ENCODE results near the gene DNAH2. TPM values are rescaled to one million over a fixed set of nuclear protein-coding genes. Genes with fewer than 3 reads are reported as not detected.

Gene DNAH2
- total RNA-seq, 5 donors from 2014 or later (not counting 1 experiment from before 2014, with no cell fraction given) = not detected

- peaks cover 8 to 54% of the 10 kb centered on the region in 2 donors for H3K36me3 ChIP-seq (ENCODE audit: control insufficient read depth in 2 of 2, extremely low read depth in 1 of 2, insufficient read depth in 1 of 2, low read length in 1 of 2)
- ATAC-seq (replicated peaks in 1 of 4) = no peak
- CTCF ChIA-PET = interaction anchor here (0.8 to 1.8 kb wide), 2 partner anchors 15 kb away, joined by 5 to 8 read pairs; partner anchors contain the start of gene KDM6B (in 1 of the 2)
Measured at GRCh38 chr17:7849751-7850504, 132.4 kb downstream of the DNAH2 start.

GRCh38 chr17:7850701-7851437 lies 133.3 kb downstream of the DNAH2 start:
- H3K27me3 ChIP-seq (replicated peaks in 1 of 2; ENCODE audit: control insufficient read depth in 2 of 2, extremely low read depth in 1 of 2, insufficient read depth in 2 of 2, low read length in 1 of 2) = no peaks in the 10 kb centered on the region
- Mint-ChIP-seq H3K4me1 (peaks cover 25 to 26% (median 25%) of the 10 kb centered on the region in 3 donors), H3K9me3 (no peaks in the 10 kb centered on the region), H3K27ac (peak overlapping the region; percentile 52 to 79), H3K27me3 (no peaks in the 10 kb centered on the region), H3K36me3 (peaks cover 8% of the 10 kb centered on the region), H3K4me3 (peak overlapping the region; percentile 58 to 70 (median 68))
- peak overlapping the region; percentile 52 for H3K27ac ChIP-seq (ENCODE audit: low read length)
- DNase-seq (peak in 4 of 35 experiments; percentile 18 to 31 (median 20)), ATAC-seq (replicated peaks in 1 of 4) (peak in 1 of 4 experiments; percentile 15)
- WGBS (ENCODE audit: insufficient coverage) = 91% methylated on average over 8 of the region's 17 CpGs
- POLR2A ChIA-PET = interaction anchor here (0.5 to 1.2 kb wide), 5 partner anchors 9 to 65 kb away, joined by 3 to 5 read pairs (median 4); partner anchors contain the start of gene RNF227 (in 1 of the 2)
- H3K4me3 ChIP-seq (ENCODE audit: control insufficient read depth in 1 of 2, extremely low read depth in 1 of 2, low read length in 1 of 2) = peak overlapping the region in 1 of 2 donors; percentile 50
- H3K4me1 ChIP-seq (ENCODE audit: control insufficient read depth in 1 of 2, extremely low read depth in 1 of 2, insufficient read depth in 2 of 2, low read length in 2 of 2) = peaks cover 3 to 30% of the 10 kb centered on the region in 2 experiments
- no peaks in the 10 kb centered on the region for H3K9me3 ChIP-seq
- CTCF ChIA-PET = interaction anchor here (0.7 to 1.8 kb wide), 5 partner anchors 16 to 164 kb away, joined by 3 to 8 read pairs (median 3); partner anchors contain the start of genes KDM6B (in 1 of the 2) and TP53 (in 1 of the 2)
- peaks cover 5 to 46% of the 10 kb centered on the region in 2 donors for H3K36me3 ChIP-seq (ENCODE audit: control insufficient read depth in 2 of 2, extremely low read depth in 1 of 2, insufficient read depth in 1 of 2, low read length in 1 of 2)

More at GRCh38 chr17:7849751-7850504, 132.4 kb downstream of the DNAH2 start:
- DNase-seq = peak in 2 of 35 experiments; percentile 4 to 6
- Mint-ChIP-seq H3K27me3 (no peaks in the 10 kb centered on the region), H3K36me3 (peaks cover 8% of the 10 kb centered on the region), H3K4me1 (peaks cover 25 to 31% (median 31%) of the 10 kb centered on the region in 3 donors), H3K4me3 (no peak overlapping the region), H3K9me3 (no peaks in the 10 kb centered on the region), H3K27ac (peak overlapping the region in 1 of 2 donors; percentile 49)
- H3K4me3 ChIP-seq (ENCODE audit: control insufficient read depth in 1 of 2, extremely low read depth in 1 of 2, low read length in 1 of 2) = no peak overlapping the region
- H3K9me3 ChIP-seq = no peaks in the 10 kb centered on the region
- H3K27me3 ChIP-seq (replicated peaks in 1 of 2; ENCODE audit: control insufficient read depth in 2 of 2, extremely low read depth in 1 of 2, insufficient read depth in 2 of 2, low read length in 1 of 2) = no peaks in the 10 kb centered on the region
- H3K4me1 ChIP-seq (ENCODE audit: control insufficient read depth in 1 of 2, extremely low read depth in 1 of 2, insufficient read depth in 2 of 2, low read length in 2 of 2) = peaks cover 10 to 28% of the 10 kb centered on the region in 2 experiments
- 87% methylated on average over 3 of the region's 12 CpGs for WGBS (ENCODE audit: insufficient coverage)
- POLR2A ChIA-PET = interaction anchor here (0.5 to 1.2 kb wide), 4 partner anchors 8 to 66 kb away, joined by 3 to 5 read pairs (median 4); partner anchors contain the start of gene RNF227 (in 1 of the 2)
- H3K27ac ChIP-seq (ENCODE audit: low read length) = no peak overlapping the region

GRCh38 chr17:7851438-7852261 lies 134.1 kb downstream of the DNAH2 start:
- DNase-seq = peak; percentile 84 to 99 (median 94)
- POLR2A ChIA-PET = interaction anchor here in 1 of 2 donors (1.2 kb wide), 1 partner anchor 18 kb away, joined by 3 read pairs; no protein-coding TSS in a partner anchor
- ATAC-seq (replicated peaks in 1 of 4) = peak; percentile 80 to 93 (median 92)
- no peaks in the 10 kb centered on the region for H3K9me3 ChIP-seq
- Mint-ChIP-seq H3K9me3 (no peaks in the 10 kb centered on the region), H3K4me1 (peaks cover 21 to 23% (median 23%) of the 10 kb centered on the region in 3 donors), H3K27ac (peak overlapping the region; percentile 49 to 79), H3K36me3 (peaks cover 8% of the 10 kb centered on the region), H3K4me3 (peak overlapping the region; percentile 58 to 70 (median 68)), H3K27me3 (no peaks in the 10 kb centered on the region)
- H3K4me3 ChIP-seq (ENCODE audit: control insufficient read depth in 1 of 2, extremely low read depth in 1 of 2, low read length in 1 of 2) = peak overlapping the region in 1 of 2 donors; percentile 50
- CTCF ChIA-PET = interaction anchor here in 1 of 2 donors (0.7 to 1.8 kb wide), 4 partner anchors 17 to 165 kb away, joined by 3 to 8 read pairs (median 3); partner anchors contain the start of gene TP53
- H3K27ac ChIP-seq (ENCODE audit: low read length) = peak overlapping the region; percentile 52
- no peaks in the 10 kb centered on the region for H3K27me3 ChIP-seq (replicated peaks in 1 of 2; ENCODE audit: control insufficient read depth in 2 of 2, extremely low read depth in 1 of 2, insufficient read depth in 2 of 2, low read length in 1 of 2)
- WGBS (ENCODE audit: insufficient coverage) = 16% methylated on average over 57 of the region's 60 CpGs
- peaks cover 5 to 43% of the 10 kb centered on the region in 2 donors for H3K36me3 ChIP-seq (ENCODE audit: control insufficient read depth in 2 of 2, extremely low read depth in 1 of 2, insufficient read depth in 1 of 2, low read length in 1 of 2)
- peaks cover 10 to 38% of the 10 kb centered on the region in 2 experiments for H3K4me1 ChIP-seq (ENCODE audit: control insufficient read depth in 1 of 2, extremely low read depth in 1 of 2, insufficient read depth in 2 of 2, low read length in 2 of 2)

GRCh38 chr17:7852262-7852670 lies 134.7 kb downstream of the DNAH2 start:
- peaks cover 5 to 38% of the 10 kb centered on the region in 2 donors for H3K36me3 ChIP-seq (ENCODE audit: control insufficient read depth in 2 of 2, extremely low read depth in 1 of 2, insufficient read depth in 1 of 2, low read length in 1 of 2)
- Mint-ChIP-seq H3K4me3 (peak overlapping the region in 1 of 3 donors; percentile 70), H3K36me3 (peaks cover 8% of the 10 kb centered on the region), H3K27ac (peak overlapping the region; percentile 49 to 79), H3K9me3 (no peaks in the 10 kb centered on the region), H3K27me3 (no peaks in the 10 kb centered on the region), H3K4me1 (peaks cover 16 to 23% (median 21%) of the 10 kb centered on the region in 3 donors)
- H3K4me1 ChIP-seq (ENCODE audit: control insufficient read depth in 1 of 2, extremely low read depth in 1 of 2, insufficient read depth in 2 of 2, low read length in 2 of 2) = peaks cover 10 to 42% of the 10 kb centered on the region in 2 experiments
- peak in 1 of 35 experiments; percentile 22 for DNase-seq
- no peaks in the 10 kb centered on the region for H3K9me3 ChIP-seq
- H3K27ac ChIP-seq (ENCODE audit: low read length) = peak overlapping the region; percentile 11
- 85% methylated on average over 9 of the region's 20 CpGs for WGBS (ENCODE audit: insufficient coverage)
- no peak for ATAC-seq (replicated peaks in 1 of 4)
- H3K27me3 ChIP-seq (replicated peaks in 1 of 2; ENCODE audit: control insufficient read depth in 2 of 2, extremely low read depth in 1 of 2, insufficient read depth in 2 of 2, low read length in 1 of 2) = no peaks in the 10 kb centered on the region
- CTCF ChIA-PET = no interaction called here
- H3K4me3 ChIP-seq (ENCODE audit: control insufficient read depth in 1 of 2, extremely low read depth in 1 of 2, low read length in 1 of 2) = no peak overlapping the region
- POLR2A ChIA-PET = no interaction called here

GRCh38 chr17:7852919-7853690 lies 135.6 kb downstream of the DNAH2 start:
- Histone ChIP-seq H3K4me1 (ENCODE audit: control insufficient read depth in 1 of 2, extremely low read depth in 1 of 2, insufficient read depth in 2 of 2, low read length in 2 of 2) (peaks cover 10 to 42% of the 10 kb centered on the region in 2 experiments), H3K4me3 (ENCODE audit: control insufficient read depth in 1 of 2, extremely low read depth in 1 of 2, low read length in 1 of 2) (no peak overlapping the region), H3K27ac (ENCODE audit: low read length) (no peak overlapping the region), H3K9me3 (no peaks in the 10 kb centered on the region), H3K36me3 (ENCODE audit: control insufficient read depth in 2 of 2, extremely low read depth in 1 of 2, insufficient read depth in 1 of 2, low read length in 1 of 2) (peaks cover 5 to 34% of the 10 kb centered on the region in 2 donors), H3K27me3 (replicated peaks in 1 of 2; ENCODE audit: control insufficient read depth in 2 of 2, extremely low read depth in 1 of 2, insufficient read depth in 2 of 2, low read length in 1 of 2) (no peaks in the 10 kb centered on the region)
- peaks cover 16 to 23% (median 21%) of the 10 kb centered on the region in 3 donors for H3K4me1 Mint-ChIP-seq
- POLR2A ChIA-PET = interaction anchor here in 1 of 2 donors (0.6 kb wide), 1 partner anchor 52 kb away, joined by 3 read pairs; no protein-coding TSS in a partner anchor
- H3K27ac Mint-ChIP-seq = no peak overlapping the region
- 97% methylated on average over 38 of the region's 51 CpGs for WGBS (ENCODE audit: insufficient coverage)
- no peaks in the 10 kb centered on the region for H3K27me3 Mint-ChIP-seq
- peaks cover 8% of the 10 kb centered on the region for H3K36me3 Mint-ChIP-seq
- DNase-seq = peak in 4 of 35 experiments; percentile 6 to 34 (median 18)
- CTCF ChIA-PET = interaction anchor here (0.6 to 0.7 kb wide), 2 partner anchors 32 to 212 kb away, joined by 3 to 8 read pairs; no protein-coding TSS in a partner anchor
- no peaks in the 10 kb centered on the region for H3K9me3 Mint-ChIP-seq
- ATAC-seq (replicated peaks in 1 of 4) = no peak
- H3K4me3 Mint-ChIP-seq = no peak overlapping the region

All from T-cell (primary cell).